Stimulated activated CD8-positive, alpha-beta memory T cell treated with anti-CD3 and anti-CD28 coated beads, Interleukin-4, amount 100 ng/mL, for 1 hour (primary cell): ENCODE measurements around the gene IGF1.
"Not testable (repeated sequence)": the region's sequence is repeated elsewhere in the genome, so short reads cannot be mapped to it uniquely, and the experiment has no call there.

ENCODE experiments used
- DNase-seq, 2 donors: peaks; one replicate each; pipeline ENCODE4 v3.0.0-alpha.2; 2020; ENCODE audit warnings: low read depth in 2 of 2, low spot score in 1 of 2

IGF1 gene

DNA sequence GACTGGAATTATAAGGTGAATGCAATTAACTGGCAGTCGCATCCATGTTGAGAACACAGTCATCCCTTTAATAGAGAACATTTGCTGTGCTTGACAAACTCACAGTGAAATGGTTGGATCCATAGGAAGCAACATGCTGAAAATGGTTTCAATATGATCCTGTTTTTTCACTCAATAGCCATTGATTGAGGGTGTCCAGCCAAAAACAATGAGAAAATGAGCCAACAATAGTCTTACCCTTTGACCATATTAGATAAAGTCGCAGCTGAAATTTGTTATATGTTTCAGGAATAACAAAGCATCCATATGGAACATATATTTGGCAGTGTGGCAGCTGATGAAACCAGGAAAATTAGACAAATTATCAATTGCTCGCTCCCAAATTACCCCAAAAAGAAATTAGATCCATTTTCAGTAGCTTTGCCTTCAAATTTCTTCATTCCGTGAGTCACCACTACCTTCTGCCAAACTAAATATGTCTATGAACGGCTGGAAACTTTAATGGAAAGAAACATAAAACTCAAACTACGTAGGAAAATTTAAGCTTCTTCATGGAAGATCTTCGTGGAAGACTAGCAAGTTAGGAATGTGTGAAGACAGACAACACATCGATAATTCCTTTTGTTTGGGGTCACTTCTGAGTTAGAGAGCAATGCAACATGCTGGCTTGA lies 17.4 kb downstream of the IGF1 start:
- DNase-seq, result no peak

DNA sequence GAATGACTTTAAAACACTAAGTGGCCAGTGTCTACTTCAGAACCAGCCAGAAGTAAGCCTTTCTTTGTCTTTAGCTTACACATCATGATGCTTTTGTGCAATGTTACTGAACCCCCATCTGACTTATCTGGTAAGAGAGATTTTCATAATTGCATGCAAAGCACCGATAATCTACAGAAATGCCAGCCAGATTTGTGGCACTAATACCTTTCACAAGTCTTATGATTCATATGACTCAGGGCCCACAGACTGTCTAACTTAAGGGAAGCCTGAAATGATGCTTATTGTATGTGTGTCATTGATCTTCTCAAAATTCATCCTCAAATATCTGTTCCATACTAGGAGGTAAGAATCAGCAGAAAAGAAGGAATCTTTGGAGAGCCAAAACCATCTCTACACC lies 18.0 kb downstream of the IGF1 start:
- no peak for DNase-seq

DNA sequence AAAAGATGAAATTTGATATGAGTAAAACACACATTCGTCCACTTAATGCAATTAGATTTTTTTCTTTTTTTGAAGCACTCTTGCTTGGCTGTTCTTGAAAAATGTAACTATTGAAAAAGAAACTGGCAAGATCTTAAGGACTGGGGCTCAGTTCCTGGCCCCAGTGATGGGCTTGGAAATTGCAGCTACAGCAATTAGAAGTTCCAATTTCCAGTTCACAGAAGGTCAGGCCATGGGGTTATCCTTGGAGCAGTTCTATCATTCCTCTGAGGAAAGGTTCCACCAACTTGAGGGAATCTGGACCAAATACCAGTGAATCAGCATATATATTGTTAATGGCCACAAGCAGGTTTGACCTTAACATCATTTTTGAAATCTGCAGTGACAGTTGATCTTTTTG lies 18.9 kb downstream of the IGF1 start:
- no peak for DNase-seq

DNA sequence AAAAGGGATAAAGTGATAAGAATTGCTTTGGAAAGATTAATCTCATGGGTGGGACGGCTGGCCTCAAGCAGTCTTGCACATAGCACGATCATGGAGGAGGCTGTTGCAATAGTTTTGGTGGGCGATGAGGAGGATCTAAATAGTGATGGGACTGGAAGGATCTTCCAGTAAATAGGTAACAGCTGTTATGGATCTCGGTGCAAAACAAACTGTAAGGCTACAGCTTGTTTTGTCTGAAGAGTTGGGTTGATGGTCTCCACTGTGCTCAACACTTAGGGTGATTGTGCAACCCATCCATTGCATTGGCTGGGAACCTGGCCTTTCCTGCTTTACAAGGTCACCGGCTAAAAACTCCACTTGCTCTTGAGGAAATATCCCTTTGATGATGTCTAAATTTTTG lies 21.0 kb downstream of the IGF1 start:
- DNase-seq, result no peak

DNA sequence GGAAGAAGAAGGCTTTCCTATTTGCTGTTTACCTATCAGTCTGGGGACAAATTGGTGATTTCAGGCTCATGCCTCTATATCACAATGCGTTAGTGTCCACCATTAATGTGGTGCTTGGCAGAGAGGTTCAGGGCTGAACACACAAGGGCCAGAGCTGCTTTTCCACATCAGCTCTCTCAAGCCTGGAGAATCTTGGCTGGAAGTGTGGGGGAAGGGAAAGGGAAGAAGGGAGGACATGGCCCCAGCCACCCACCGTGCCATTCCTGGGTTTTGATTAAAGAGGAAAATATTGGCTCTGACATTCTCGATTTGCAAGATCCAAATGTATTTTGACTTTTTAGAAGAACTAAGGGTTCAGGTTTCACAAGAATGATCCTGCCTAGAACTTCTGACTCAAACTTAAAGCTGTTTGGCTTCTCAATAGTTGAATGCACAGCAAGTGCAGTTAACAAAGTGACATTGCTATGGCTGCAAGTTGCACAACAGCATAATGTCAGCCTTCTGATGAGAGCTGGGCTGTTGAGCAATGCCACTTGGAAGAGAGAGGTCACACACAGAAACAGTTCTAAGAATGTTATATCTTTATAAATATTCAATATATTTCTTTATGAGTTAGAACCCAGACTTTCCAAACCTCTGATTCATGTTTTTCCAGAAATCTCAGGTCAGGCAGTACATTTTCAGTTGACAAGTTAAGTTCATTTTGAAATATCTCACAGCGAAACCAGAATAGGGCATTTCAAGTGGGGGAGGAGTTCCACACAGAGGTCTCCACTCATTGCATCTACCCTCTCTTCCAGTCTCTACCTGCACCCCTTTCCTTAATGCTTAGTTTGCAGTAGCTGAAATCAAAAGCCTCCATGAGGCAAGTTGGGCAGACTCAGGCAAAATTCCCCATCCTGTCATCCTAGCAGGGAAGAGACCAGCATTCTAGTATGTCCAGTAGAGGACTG lies 25.3 kb downstream of the IGF1 start:
- DNase-seq, result no peak

DNA sequence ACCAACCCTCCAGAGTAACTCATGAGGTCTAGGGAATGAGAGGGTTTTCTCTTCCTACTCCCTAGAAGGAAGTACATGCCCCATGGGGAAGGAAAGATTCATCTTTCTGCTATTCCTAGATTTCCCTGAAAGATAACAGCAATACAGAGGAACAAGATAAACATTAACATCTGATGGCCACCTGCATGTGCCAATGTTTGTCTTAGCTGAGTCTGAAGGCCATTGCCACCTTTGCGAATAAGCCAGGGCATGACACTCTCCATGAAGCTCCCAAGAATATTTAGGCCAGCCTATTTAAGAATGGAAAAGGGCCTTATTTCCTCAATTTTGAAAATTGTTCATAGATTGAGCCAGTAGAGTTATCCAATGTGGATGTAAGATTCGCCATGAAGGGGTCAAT lies 26.0 kb downstream of the IGF1 start:
- no peak for DNase-seq

DNA sequence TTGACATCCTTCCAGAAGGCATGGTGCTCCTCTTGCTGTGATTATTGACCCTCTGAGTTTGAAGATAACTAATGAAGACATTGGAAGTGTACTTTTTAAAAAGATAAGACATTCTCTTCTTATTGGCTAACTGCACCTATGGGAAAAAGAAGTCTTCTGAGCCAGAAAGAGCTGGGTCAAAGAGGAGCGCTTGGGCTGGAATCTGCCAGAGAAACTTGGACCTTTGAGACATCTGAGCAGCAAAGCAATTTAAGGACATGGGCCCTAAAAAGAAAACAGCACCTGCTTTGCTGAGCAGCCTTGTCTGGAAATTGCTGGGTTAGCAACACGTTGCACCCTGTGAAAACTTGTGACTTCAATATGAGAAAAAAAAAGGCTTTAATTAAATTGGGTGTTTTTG lies 27.8 kb downstream of the IGF1 start:
- DNase-seq, result no peak

DNA sequence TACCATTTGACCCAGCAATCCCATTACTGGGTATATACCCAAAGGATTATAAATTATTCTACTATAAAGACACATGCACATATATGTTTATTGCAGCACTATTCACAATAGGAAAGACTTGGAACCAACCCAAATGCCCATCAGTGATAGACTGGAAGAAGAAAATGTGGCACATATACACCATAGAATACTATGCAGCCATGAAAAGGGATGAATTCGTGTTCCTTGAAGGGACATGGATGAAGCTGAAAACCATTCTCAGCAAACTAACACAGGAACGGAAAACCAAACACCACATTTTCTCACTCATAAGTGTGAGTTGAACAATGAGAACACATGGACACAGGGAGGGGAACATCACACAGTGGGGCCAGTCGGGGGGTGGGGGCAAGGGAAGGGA lies 31.3 kb downstream of the IGF1 start:
- not testable (repeated sequence) for DNase-seq

DNA sequence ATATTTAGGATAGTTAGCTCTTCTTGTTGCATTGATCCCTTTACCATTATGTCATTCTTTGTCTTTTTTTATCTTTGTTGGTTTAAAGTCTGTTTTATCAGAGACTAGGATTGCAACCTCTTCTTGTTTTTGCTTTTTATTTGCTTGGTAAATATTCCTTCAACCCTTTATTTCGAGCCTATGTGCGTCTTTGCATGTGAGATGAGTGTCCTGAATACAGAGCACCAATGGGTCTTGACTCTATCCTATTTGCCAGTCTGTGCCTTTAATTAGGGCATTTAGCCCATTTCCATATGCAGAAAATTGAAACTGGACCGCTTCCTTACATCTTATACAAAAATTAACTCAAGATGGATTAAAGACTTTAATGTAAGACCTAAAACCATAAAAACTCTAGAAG lies 32.9 kb downstream of the IGF1 start:
- DNase-seq, result not testable (repeated sequence)

DNA sequence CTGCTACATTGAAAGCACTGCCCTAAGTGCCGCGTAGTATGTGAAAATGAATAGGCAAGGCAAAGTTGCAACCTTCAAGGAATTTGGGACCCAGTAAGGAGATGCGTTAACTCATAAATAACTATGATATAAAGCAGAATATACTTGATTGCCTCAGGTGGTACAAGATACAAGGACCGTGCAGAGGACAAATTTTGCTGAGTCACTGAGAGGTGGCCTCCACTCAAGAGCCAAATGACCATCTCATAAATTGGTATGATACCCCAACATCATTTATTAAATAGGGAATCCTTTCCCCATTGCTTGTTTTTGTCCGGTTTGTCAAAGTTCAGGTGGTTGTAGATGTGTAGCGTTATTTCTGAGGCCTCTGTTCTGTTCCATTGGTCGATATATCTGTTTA lies 35.7 kb downstream of the IGF1 start:
- DNase-seq, result no peak

DNA sequence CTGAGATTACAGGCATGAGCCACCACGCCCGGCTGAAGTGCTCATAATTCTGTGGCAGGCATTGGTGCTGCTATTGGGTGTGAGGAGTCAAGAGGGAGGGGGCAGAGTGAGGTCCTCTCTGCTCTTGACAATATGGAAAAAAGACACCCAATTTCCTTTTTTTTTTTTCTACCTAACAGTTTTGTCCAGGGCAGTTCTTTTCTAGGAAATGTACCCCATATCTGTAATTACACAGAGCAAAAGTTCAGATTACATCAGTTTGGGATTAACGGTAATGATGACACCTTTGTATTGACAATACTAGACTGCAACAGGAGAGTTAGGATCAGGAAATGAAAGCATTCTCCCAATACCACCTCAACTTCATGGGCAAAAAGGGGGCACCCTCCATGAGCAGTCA lies 36.3 kb downstream of the IGF1 start:
- DNase-seq, result no peak

DNA sequence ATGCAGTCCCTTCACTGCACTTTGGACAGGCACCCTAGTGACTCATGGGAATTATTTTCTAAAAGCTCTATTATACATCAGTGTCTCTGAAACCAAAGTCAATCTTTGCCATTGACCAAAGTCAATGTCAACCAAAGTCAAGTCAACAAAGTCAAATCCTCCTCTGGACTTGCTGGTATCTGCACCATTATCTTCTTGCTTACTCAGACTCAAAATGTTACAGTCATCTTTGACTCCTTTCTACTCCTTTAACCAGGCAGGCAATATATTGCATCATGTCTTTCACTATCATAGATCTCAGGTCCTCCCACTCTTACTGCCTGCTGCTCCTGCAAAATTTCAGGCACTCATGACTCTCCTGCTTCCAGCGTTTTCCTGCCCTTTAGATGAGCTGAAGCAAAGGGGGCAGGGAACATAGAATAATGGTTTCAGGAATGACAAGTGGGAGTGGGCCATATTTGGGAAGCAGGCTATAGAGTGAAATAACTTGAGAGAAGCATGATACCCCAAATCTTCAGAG lies 39.2 kb downstream of the IGF1 start:
- DNase-seq, result no peak

DNA sequence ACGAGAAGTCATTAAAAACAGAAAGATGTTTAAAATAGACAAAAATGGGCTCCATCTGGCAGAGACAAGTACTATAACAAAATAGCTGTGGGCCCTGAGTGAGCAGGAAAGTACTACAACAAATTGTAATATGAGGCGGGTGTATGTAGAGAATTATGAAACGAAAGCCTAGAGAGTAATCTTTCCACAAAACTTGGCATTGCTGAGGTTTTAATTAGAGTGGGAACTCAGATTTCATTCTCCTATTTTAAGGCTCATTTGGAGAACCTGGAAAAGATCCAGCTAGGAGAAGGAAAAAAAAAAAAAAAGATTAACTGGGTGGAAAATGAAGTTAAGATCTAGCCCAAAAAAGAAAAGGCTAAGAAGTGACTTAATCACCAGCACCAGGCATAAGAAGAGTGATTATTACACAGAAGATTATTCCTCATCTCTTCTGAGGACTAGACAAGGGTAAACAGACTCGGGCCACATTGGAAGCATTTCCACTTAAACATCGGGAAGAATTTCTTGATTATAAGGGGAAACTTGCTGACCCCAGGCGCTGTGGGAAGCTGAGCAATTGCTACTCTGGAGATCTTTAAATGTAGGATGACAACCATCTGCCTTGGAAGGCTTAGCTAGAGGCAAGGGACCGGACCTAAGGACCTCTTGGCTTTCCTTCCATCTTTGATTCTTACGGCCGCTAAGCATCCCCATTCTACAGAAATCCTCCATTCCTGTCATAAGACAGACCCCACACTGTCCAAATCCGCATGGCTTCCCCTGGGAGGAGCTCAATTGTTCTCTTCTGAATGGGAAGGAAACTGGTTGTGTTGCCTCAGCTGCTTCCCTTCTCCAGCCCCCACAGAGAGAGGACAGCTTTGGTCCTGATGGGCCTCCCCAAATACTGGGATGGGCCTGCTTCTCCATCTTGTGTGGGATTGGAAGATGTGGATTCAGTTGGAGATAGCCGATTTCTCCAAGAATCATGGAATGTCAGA lies 40.6 kb downstream of the IGF1 start:
- DNase-seq, result no peak

DNA sequence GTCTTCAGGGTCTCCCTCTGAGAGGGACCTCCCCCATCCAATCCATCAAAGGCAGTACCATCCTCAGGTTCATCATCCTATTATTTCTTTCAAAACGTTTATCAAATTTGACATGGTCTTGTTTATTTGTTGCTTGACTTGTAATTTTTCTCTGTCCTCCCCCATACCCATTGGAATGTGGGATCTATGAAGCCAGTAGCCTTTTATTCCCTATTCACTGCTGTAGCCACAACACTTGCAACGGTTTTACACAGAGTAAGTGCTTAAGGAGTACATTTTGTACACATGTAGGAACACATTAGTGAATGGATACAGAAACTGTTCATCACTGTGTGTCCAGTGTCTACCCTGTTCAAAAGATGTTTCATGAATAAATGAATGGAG lies 41.5 kb downstream of the IGF1 start:
- no peak for DNase-seq

DNA sequence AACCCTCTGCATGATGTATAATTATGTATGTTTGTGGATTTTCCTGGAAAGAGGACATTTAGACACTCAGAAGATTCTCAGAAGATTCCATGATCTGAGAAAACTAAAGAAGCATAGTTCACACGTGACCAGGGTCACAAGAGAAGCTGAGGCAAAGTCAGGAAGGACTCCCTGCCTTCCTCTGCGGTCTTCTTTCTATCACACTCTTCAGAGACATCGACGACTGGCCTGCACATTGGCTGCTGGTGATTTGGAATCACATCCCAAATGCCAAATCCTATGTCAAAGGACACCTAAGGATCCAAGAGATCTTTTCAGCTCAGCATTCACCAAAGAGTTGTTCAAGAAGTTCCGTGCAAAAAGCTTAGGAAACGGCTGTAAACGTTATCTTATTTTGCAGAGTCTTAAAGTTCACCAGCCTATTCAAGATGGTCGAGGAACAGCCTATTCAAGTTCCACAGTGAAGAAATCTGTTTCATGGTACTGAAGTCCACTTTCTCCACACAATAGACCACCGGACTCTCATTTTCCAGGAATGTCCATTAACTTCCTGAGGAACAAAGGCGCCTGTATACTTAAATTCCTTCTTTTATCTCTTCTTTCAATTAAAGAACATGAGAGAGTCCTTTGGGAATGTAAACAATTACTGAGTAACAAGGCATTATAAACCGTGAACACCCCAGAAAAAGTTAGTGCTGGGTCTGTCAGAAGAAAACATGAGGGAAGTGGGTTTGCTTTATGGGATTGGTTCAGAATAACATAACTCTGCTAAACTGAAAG lies 42.1 kb downstream of the IGF1 start:
- DNase-seq, result no peak

DNA sequence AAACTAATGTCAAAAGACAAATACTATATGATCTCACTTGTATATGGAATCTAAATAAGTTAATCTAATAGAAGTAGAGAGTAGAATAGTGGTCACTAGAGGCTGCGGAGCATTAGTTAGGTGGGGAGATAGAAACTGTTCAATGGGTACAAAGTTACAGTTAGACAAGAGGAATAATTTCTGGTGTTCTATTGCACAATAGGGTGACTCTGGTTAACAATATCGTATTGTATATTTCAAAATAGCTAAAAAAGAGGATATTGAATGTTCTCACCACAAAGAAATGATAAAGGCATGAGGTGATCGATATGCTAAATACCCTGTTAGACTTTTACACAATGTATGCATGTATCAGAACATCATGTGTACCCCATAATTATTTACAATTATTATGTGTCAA lies 42.9 kb downstream of the IGF1 start:
- DNase-seq, result no peak

DNA sequence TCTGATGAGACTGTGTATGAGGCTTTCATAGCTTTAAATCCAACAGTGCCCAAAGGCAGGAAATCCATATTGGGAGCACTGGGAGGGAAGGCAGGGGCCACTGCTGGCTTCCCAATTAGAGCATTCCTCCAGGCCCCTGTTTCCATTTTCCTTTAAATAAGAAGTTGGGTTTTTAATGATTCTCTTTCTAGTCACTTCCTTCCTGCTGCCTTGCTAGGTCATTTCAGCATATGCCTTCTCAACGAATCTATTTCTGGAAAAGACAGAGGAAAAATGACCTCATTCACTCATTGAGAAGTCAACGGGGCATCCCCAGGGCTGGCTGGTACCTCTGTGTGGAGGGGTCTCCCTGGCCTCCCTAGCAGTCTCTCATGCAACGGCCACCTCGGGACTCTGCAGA lies 43.5 kb downstream of the IGF1 start:
- no peak for DNase-seq

DNA sequence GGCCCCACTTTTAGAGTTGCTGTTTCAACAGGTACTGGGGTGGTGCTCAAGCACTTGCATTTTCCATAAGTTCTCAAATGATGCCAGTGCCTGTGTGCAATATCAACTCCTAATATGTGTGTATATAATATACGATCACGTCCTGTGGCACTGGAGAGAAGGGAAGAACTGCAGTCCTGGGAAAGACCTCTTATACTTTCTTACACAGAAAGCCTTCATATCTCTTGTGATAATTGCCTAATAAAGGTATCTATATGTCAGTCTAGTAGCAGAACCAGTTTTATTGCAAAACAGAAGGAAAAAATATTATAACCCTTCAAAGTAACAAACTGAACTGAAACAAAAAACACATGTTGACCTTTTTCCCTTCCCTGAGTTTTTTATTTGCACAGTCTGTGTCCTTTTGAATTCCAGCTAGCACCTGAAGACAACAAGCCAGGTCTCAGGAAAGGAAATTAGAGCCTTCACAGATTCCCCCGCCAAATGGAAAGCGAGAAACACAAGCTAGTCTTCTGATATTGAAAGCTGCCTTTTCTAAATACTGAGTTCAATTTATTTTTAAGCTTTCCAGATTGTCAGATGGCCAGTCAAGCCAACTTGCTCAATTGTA lies 44.4 kb downstream of the IGF1 start:
- DNase-seq, result no peak

DNA sequence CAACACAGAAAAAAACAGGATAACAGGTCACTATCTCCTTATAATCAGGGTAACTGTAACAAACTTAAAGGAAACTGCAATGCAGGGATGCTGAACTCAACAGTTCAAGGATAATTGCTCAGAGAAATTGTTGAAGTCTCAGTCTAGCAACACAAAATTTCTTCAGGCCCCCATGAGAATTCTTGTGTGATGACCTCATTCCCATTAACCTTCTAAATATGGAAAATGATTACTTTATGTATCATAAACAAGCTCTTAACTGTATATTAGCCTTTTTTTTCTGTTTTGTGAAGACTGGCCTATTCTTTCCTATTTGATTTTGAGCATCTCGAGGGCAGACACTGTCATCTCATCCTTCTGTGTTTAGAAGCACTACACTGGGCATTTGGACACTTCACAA lies 47.1 kb downstream of the IGF1 start:
- no peak for DNase-seq

DNA sequence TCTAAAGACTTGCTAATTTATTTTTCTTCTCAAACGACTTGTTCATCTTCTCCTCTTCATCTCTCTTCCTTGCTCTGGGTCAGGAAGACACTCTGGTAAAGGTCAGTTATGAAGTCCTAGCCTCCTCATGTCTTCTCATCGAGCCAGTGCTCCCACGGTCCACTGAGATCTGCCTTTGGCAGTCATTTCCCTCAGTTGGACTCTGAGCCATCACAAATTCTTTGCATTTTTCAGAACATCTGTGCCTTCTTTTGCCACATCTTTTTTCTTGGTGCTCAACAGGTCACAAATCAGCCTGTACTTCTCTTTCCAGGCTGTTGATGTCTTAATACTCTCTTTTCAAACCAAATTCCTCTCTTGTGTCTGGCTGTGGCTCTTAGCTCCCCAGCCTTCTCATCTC lies 49.7 kb downstream of the IGF1 start:
- no peak for DNase-seq
